Hair follicular keratinocyte (primary cell): ENCODE data around the gene RPL36AL. TPM values are rescaled to one million over a fixed set of nuclear protein-coding genes. Genes with fewer than 3 reads are reported as not detected.

Source experiments
- total RNA-seq: library from RNA; depleted of rRNA; stranded (reverse); fragments of >200 nt; gene quantifications from 2 replicates; pipeline ENCODE4 v1.2.3, GENCODE V29; 2015

Gene RPL36AL
- total RNA-seq: 276 and 320 TPM in 2 replicates

DNA sequence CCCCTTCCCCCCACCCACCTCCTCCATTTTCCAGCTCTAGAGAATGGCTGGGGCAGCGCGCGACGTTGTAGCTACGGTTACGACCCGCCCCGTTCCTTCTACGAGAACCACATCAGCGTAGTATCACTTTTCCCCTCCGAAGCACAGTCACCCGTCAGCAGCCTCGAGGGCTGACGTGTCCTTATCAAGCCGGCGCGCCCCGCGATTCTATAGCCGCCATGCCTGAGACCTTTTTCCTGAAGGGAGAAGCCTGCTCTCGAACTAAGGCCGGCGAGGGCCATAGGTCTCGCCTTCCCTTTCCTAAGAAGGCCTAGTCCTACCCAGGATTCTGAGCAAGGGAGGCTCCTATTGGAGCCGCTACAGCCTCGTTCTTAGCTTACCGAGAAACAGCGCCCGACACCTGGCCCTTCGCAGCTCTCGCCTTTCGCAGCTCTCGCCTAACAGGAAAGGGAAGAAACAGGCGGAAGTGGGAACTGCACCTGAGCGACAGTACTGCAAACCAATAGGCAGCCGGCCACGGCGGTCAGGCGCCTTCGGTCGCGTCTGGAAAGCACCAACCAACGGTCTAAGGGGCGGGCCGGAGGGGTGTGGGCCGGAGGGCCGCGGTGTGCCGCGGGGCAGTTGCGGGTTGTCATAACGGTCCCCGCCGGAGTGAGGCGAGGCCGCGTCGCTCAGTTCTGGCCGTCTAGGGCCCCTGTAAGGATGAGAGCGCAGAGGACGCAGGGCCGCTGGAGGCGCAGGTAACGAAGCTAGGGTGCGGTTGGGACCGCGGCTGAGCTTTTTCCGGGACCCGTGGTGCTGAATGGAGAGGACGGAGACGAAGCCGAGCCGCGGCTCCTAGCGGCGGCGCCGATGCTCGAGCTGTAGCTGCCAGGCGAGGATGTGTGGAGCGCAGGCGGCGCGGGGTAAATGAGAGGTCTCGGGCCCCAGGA lies at the start of gene RPL36AL, which contains the start of gene MGAT2:
TSS of gene RPL36AL (minus strand) at position 445 of the 932 bp plus-strand sequence. CDS start 1,522 bp downstream, outside the sequence.
TSS of gene MGAT2 (plus strand) at position 618 of the 932 bp plus-strand sequence. CDS start 470 bp downstream, outside the sequence.

GRCh38 chr14:49634547-49635334 lies 14.3 kb upstream of the RPL36AL start, which contains the start of gene DNAAF2:
TSS of gene DNAAF2 (minus strand) at chr14:49635244. CDS start at chr14:49635149, 95 bp downstream.

DNA sequence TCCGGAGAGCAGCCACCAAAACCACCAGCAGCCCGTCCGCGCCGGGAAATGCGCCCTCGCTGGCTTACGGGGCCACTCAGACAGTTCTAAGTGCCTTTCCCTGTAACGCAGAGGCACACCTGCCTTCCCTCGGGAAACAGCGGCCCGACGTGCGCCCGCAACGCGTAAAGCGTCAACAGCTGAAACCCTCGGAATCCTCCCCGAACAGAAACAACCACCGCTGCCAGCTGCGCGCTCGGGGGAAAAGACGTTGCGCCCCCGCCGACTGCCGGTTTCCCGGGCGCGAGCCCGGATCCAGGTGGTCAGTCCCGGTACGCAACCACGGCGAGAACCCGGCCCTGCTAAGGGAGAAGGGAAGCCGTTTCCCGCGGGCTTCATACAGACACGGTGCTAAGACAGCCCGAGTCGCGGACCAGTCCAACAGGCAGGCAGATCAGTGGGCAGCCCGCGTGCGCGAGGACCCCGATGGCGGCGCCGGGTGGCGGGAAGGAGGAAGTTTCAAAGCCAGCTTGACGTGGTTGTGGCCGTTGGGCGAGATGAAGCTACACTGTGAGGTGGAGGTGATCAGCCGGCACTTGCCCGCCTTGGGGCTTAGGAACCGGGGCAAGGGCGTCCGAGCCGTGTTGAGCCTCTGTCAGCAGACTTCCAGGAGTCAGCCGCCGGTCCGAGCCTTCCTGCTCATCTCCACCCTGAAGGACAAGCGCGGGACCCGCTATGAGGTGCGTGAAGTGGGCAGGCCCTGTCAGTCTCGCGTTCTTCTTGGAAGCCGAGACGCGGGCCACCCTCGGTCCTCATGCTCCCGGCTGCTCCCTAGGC lies 21.7 kb downstream of the RPL36AL start, which contains the start of gene LRR1:
TSS of gene LRR1 (plus strand) at position 456 of the 816 bp plus-strand sequence. CDS start at position 537, 81 bp downstream.

GRCh38 chr14:49585803-49586672 lies 34.4 kb downstream of the RPL36AL start, which contains the start of gene RPS29:
TSS of gene RPS29 (minus strand) at chr14:49586380. CDS start at chr14:49586346, 34 bp downstream.

Other genes with a start within 250 kb of the RPL36AL start
- gene RPS29, start 34.2 kb downstream of the RPL36AL start, total RNA-seq: 19,695 and 19,819 TPM in 2 replicates
- 11.9 and 31.6 TPM in 2 replicates for gene LRR1, start 21.7 kb downstream of the RPL36AL start, total RNA-seq
- gene MGAT2, start 173 bp upstream of the RPL36AL start, total RNA-seq: 50.5 and 57.7 TPM in 2 replicates
- gene DNAAF2, start 14.6 kb upstream of the RPL36AL start, total RNA-seq: 10.3 and 16.6 TPM in 2 replicates
- 12.7 and 24.0 TPM in 2 replicates for gene POLE2, start 67.6 kb upstream of the RPL36AL start, total RNA-seq
- 0.47 and 2.1 TPM in 2 replicates for gene KLHDC1, start 72.5 kb upstream of the RPL36AL start, total RNA-seq
- 30.6 and 39.6 TPM in 2 replicates for gene KLHDC2, start 147.5 kb upstream of the RPL36AL start, total RNA-seq
- gene NEMF, start 232.2 kb upstream of the RPL36AL start, total RNA-seq: 25.1 and 26.0 TPM in 2 replicates